ENCODE results near the gene ERC2.

ERC2 gene

GRCh38 chr3:55621026-55621422, 847.2 kb downstream of the ERC2 start:
- Histone ChIP-seq H4K20me1 (ENCODE audit: low read depth, low read length) (no peaks in the 10 kb centered on the region), H3K4me3 (ENCODE audit: insufficient read depth, low read length, poor library complexity, severe bottlenecking) (no peak overlapping the region), H3K27ac (ENCODE audit: low read depth, low read length) (no peak overlapping the region), H3K27me3 (ENCODE audit: low read length) (no peaks in the 10 kb centered on the region), H2AFZ (ENCODE audit: low read depth, low read length, severe bottlenecking) (no peak overlapping the region), H3K9me3 (ENCODE audit: insufficient read depth, low read length) (no peaks in the 10 kb centered on the region), H3K36me3 (ENCODE audit: low read length) (no peaks in the 10 kb centered on the region), H3F3A (ENCODE audit: insufficient read depth) (no peaks in the 10 kb centered on the region), H3K79me2 (ENCODE audit: insufficient read depth, low read length) (no peaks in the 10 kb centered on the region), H3K9me2 (replicated peaks; ENCODE audit: insufficient read depth, low read length) (no peaks in the 10 kb centered on the region), H3K9ac (ENCODE audit: low read length) (no peak overlapping the region), H3K4me2 (ENCODE audit: low read depth, low read length, poor library complexity, severe bottlenecking) (no peak overlapping the region)
- TF ChIP-seq CTCF (IDR thresholded peaks at IDR 0.05; ENCODE audit: insufficient read depth, low read length, poor library complexity, severe bottlenecking) (no peak), EZH2phosphoT487 (conservative IDR thresholded peaks at IDR 0.05; ENCODE audit: low read length) (no peak)

- Histone ChIP-seq H3F3A (ENCODE audit: insufficient read depth) (no peaks in the 10 kb centered on the region), H3K79me2 (ENCODE audit: insufficient read depth, low read length) (no peaks in the 10 kb centered on the region), H3K36me3 (ENCODE audit: low read length) (no peaks in the 10 kb centered on the region), H3K9me2 (replicated peaks; ENCODE audit: insufficient read depth, low read length) (no peaks in the 10 kb centered on the region), H4K20me1 (ENCODE audit: low read depth, low read length) (no peaks in the 10 kb centered on the region), H3K4me2 (ENCODE audit: low read depth, low read length, poor library complexity, severe bottlenecking) (no peak overlapping the region), H3K9ac (ENCODE audit: low read length) (no peak overlapping the region), H2AFZ (ENCODE audit: low read depth, low read length, severe bottlenecking) (no peak overlapping the region), H3K27me3 (ENCODE audit: low read length) (no peaks in the 10 kb centered on the region), H3K4me3 (ENCODE audit: insufficient read depth, low read length, poor library complexity, severe bottlenecking) (no peak overlapping the region), H3K9me3 (ENCODE audit: insufficient read depth, low read length) (no peaks in the 10 kb centered on the region), H3K27ac (ENCODE audit: low read depth, low read length) (no peak overlapping the region)
- TF ChIP-seq CTCF (IDR thresholded peaks at IDR 0.05; ENCODE audit: insufficient read depth, low read length, poor library complexity, severe bottlenecking): no peak
- TF ChIP-seq EZH2phosphoT487 (conservative IDR thresholded peaks at IDR 0.05; ENCODE audit: low read length): no peak
These were observed 847.8 kb downstream of the ERC2 start for GRCh38 chr3:55620351-55621025.

GRCh38 chr3:55619046-55619808, 849.0 kb downstream of the ERC2 start:
- Histone ChIP-seq H3F3A (ENCODE audit: insufficient read depth) (no peaks in the 10 kb centered on the region), H3K27ac (ENCODE audit: low read depth, low read length) (no peak overlapping the region)

More at GRCh38 chr3:55619046-55619808, 849.0 kb downstream of the ERC2 start:
- no peak overlapping the region for H3K4me2 ChIP-seq (ENCODE audit: low read depth, low read length, poor library complexity, severe bottlenecking)
- no peaks in the 10 kb centered on the region for H3K79me2 ChIP-seq (ENCODE audit: insufficient read depth, low read length)
- H4K20me1 ChIP-seq (ENCODE audit: low read depth, low read length): no peaks in the 10 kb centered on the region
- H2AFZ ChIP-seq (ENCODE audit: low read depth, low read length, severe bottlenecking): no peak overlapping the region
- no peaks in the 10 kb centered on the region for H3K36me3 ChIP-seq (ENCODE audit: low read length)
- H3K9me3 ChIP-seq (ENCODE audit: insufficient read depth, low read length): no peaks in the 10 kb centered on the region
- no peak for TF ChIP-seq CTCF (IDR thresholded peaks at IDR 0.05; ENCODE audit: insufficient read depth, low read length, poor library complexity, severe bottlenecking)
- TF ChIP-seq EZH2phosphoT487 (conservative IDR thresholded peaks at IDR 0.05; ENCODE audit: low read length): no peak
- no peaks in the 10 kb centered on the region for H3K27me3 ChIP-seq (ENCODE audit: low read length)
- no peak overlapping the region for H3K4me3 ChIP-seq (ENCODE audit: insufficient read depth, low read length, poor library complexity, severe bottlenecking)
- H3K9ac ChIP-seq (ENCODE audit: low read length): no peak overlapping the region
- no peaks in the 10 kb centered on the region for H3K9me2 ChIP-seq (replicated peaks; ENCODE audit: insufficient read depth, low read length)

Data from SU-DHL-6 (cell line).